ENCODE measurements around the gene HACD2.

- TF ChIP-seq CTCF (conservative IDR thresholded peaks at IDR 0.05; ENCODE audit: low read length) (no peak), EZH2phosphoT487 (IDR thresholded peaks at IDR 0.05; ENCODE audit: borderline replicate concordance) (no peak)
Measured at GRCh38 chr3:123444023-123444422, 140.8 kb downstream of the HACD2 start.
